ENCODE results near the gene DIDO1. TPM values are rescaled to one million over a fixed set of nuclear protein-coding genes. Genes with fewer than 3 reads are reported as not detected.

The DIDO1 gene
- total and polyA plus RNA-seq, 2 of the 4 experiments (the other 2 are of a cell fraction): 21.8 to 28.1 TPM

DNA sequence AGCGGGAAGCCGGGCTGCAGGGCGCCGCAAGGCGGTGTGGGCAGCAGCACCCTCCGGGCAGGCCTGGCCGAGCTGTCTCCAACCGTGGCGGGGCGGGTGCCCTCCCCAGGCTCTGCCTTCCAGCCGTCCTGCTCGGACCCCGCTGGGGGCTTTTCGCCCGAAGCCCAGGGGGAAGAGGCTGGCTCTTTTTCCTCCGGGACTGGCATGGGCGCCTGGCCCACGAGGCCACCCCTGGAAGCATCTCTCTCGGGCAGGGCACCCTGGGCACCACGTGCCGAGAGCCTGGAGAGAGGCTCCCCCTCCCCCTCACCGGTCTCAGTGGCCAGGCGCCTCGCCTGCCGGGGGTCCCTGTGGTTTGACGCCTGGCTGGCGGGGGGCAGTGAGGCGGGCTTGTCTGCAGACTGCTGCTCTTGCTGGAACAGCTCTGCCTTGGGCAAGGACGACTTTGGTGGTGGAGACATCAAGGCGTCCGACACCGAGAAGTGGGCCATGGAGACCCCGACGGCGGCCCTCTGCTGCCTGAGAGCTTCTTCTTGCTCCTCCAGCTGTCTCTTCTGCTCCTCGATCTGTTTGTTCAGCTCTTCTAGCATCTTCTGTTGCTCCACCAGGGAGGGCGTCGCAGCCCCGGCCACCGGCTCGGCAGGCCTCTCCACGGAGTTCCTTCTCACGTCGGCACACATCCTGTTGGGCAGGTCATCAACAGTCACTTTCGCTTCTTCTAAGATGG, 45.2 kb downstream of the DIDO1 start:
- no TSS peak for BruUV-seq (replicated peaks)
- Histone ChIP-seq H4K5ac (ENCODE audit: low read depth, low read length) (no peak overlapping the region), H3K23ac (ENCODE audit: low read depth, low read length) (no peak overlapping the region), H3K4me1 (ENCODE audit: control insufficient read depth, insufficient read depth, low read length) (peaks cover 7% of the 10 kb centered on the region; the same call in 1 of the 2 replicates), H2BK20ac (ENCODE audit: low read depth, low read length) (no peak overlapping the region), H3K18ac (ENCODE audit: low read depth, low read length) (no peak overlapping the region), H4K91ac (ENCODE audit: insufficient read depth, low read depth, low read length) (no peak overlapping the region), H3K79me1 (ENCODE audit: low read depth in 1 of 2, low read length in 2 of 2) (0 out of 4 replicates have a peak, but pooled peaks cover 0 to 1% of the 10 kb centered on the region in 2 experiments), H3K4me2 (ENCODE audit: low read depth, low read length) (no peak overlapping the region), H3K27me3 (ENCODE audit: control insufficient read depth, insufficient read depth, low read length) (no peaks in the 10 kb centered on the region), H4K20me1 (ENCODE audit: insufficient read depth, low read length) (no peaks in the 10 kb centered on the region), H3K14ac (replicated peaks; ENCODE audit: low read depth, low read length) (no peak overlapping the region), H2BK15ac (ENCODE audit: low read depth, low read length) (no peak overlapping the region), H3K4me3 (ENCODE audit: insufficient read depth, low read depth, low read length) (no peak overlapping the region), H3K36me3 (ENCODE audit: control insufficient read depth, insufficient read depth, low read length) (peaks cover 16% of the 10 kb centered on the region), H3K9me3 (ENCODE audit: control insufficient read depth, insufficient read depth, low read length) (no peaks in the 10 kb centered on the region), H2AFZ (replicated peaks; ENCODE audit: low read length, poor library complexity) (peak overlapping the region; percentile 32), H3K9ac (ENCODE audit: low read depth, low read length) (no peak overlapping the region), H2BK5ac (ENCODE audit: low read depth, low read length, poor library complexity, severe bottlenecking) (no peak overlapping the region), H3K56ac (ENCODE audit: extremely low read depth, insufficient read depth, low read length) (no peak overlapping the region), H3K9me1 (ENCODE audit: insufficient read depth, low read length) (no peaks in the 10 kb centered on the region; the same call in 1 of the 2 replicates), H4K8ac (ENCODE audit: low read depth in 2 of 2, low read length in 2 of 2) (no peak overlapping the region), H3K27ac (ENCODE audit: insufficient read depth, low read length) (no peak overlapping the region), H2BK120ac (ENCODE audit: low read depth, low read length) (no peak overlapping the region), H2AK9ac (replicated peaks; ENCODE audit: low read depth, low read length, poor library complexity) (no peak overlapping the region), H2AK5ac (ENCODE audit: low read depth, low read length) (no peak overlapping the region), H3K4ac (ENCODE audit: low read depth, low read length) (no peak overlapping the region)
- DNase-seq (no peak), ATAC-seq (ENCODE audit: low read depth) (no peak)
- in situ Hi-C loops (cut with MboI; ENCODE audit: low sequenced_read_pairs) (no loop called here), intact Hi-C loops (cut with micrococcal nuclease) (no loop called here), dilution Hi-C loops (cut with HindIII; ENCODE audit: low sequenced_read_pairs, unreplicated experiment) (no loop called here)
- ChIA-PET POLR2A (ENCODE audit: unreplicated experiment) (no interaction called here), CTCF (no interaction called here)
- TF ChIP-seq RAD21 (IDR thresholded peaks at IDR 0.05; ENCODE audit: low read length): no peak
- TF ChIP-seq POLR2A (IDR thresholded peaks at IDR 0.05; ENCODE audit: low read depth, low read length): no peak
- no peak for TF ChIP-seq BHLHE40 (IDR thresholded peaks at IDR 0.05; ENCODE audit: low read depth, low read length)
- WGBS, 2 experiments (ENCODE audit: extremely low coverage in 2 of 2, insufficient read length in 1 of 2): 94% methylated on average over 16 of the region's 45 CpGs; no CpG with 5 or more reads in 1 of the 2 experiments

All from IMR-90 (cell line).